ENCODE data around the gene MDM2.

- TF ChIP-seq CTCF (IDR thresholded peaks at IDR 0.05) (peak in 1 of 4 experiments; percentile 11), EP300 (IDR thresholded peaks at IDR 0.05) (no peak), POLR2A (IDR thresholded peaks at IDR 0.05) (no peak)
Observed at GRCh38 chr12:68786929-68787328, 21.0 kb upstream of the MDM2 start.

Data from gastroesophageal sphincter (tissue), 3 donors.